ENCODE results near the gene SALL4.
A peak's percentile ranks its signal among the peaks of the same experiment; 100 is the strongest.
"Not testable (repeated sequence)": the region's sequence is repeated elsewhere in the genome, so short reads cannot be mapped to it uniquely, and the experiment has no call there.

SALL4 gene

DNA sequence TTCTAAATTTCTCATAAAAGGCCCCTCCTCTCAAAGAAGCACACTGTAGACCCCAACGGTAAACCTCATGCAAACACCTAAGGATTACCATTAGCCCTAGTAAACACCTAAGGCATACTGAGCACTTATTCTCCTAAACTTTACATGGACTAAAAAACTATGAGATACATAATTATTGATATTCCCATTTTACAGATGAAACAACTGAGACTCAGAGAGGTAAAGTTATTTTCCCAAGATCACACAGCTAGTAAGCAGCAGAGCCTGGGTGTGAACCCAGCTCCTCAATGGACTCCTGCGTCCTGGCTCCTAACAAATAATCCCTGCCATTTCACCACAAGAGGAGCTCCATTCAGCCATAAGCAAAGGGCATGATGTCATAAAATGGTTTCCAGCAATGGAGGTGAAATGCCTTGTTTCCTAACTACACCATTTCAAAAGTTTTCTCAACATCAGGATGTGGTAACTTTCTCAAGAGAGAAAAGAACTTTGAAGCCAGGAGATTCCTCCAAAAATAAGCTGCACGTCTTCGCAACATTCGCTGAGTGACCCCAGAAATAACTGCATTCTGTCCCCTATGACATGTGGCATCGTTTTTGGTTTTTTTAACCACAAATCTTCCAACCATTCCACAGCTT, 38.2 kb downstream of the SALL4 start:
- no peak for DNase-seq

DNA sequence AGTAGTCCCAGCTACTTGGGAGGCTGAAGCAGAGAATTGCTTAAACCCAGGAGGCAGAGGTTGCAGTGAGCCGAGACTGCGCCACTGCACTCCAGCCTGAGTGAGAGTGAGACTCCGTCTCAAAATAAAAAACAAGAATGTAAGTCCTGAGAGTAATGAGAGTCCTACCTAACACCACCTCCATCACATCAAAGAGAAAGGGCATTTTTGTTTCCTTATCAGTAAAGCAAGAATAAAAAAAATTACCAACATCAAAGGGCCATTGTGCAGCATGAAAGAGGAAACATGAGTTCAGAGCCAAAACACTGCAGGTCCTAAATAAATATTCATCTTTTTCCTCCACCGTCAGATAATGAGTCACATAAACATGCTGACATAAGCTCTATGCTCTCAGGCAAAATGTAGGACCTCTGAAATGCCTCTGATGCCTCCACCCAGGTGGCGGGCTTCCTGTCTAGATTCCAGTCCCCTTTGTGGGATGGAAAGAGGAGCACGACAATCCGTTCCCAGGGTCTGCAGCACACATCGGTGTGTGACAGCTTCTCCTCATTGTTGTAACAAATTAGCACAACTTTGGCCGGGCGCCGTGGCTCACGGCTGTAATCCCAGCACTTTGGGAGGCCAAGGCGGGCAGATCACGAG, 41.3 kb downstream of the SALL4 start:
- no peak for DNase-seq

DNA sequence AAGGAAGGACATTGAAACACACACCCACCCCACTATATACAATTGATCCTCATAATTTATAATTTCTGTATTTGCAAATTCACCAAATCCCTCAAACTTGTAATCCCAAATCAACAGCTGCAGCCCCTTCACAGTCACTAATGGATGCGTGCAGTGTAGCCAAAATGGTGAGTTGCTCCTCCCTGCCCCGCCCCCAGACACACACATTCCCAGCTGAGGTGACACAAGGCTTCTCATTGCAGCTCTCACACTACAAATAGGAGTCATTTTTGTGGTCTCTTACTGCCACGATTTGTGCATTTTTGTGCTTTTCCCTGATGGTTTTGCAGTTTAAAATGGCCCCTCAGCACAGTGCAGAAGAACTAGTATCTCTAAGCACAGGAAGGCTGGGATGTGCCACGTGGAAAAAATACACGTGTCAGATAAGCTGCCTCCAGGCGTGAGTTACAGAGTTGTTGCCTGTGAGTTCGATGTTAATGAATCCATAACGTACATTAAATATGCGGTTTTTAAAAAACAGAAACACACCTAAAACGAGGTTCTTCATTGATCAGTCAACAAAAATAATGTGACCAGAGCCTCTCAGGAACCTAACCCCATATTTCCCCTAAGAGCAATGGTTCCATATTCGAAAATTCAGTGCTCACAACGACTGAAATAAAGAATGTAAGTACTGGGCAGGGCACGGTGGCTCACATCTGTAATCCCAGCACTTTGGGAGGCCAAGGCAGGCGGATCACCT, 42.4 kb downstream of the SALL4 start:
- DNase-seq, result no peak

DNA sequence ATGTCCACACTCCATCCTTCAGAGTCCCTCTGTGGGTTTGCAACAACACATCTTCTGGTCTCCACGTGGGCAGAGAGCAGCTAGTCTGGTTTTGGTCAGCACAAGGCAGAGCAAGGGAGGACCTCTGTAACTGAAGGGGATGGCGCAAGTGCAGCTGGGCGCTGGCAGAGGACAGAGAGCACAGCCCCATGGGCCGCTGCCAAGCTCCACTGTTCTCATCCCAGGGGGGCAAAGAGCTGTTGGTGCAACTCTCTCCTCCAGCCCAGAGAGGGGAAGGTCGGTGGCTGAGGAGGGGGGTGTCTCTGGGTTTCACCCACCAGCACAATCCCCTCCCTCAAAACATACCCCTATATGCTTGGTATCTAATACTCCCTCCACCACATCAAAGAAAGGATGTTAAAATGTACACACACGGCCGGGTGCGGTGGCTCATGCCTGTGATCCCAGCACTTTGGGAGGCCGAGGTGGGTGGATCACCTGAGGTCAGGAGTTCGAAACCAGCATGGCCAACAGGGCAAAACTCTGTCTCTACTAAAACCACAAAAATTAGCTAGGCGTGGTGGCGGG, 43.3 kb downstream of the SALL4 start:
- no peak for DNase-seq

DNA sequence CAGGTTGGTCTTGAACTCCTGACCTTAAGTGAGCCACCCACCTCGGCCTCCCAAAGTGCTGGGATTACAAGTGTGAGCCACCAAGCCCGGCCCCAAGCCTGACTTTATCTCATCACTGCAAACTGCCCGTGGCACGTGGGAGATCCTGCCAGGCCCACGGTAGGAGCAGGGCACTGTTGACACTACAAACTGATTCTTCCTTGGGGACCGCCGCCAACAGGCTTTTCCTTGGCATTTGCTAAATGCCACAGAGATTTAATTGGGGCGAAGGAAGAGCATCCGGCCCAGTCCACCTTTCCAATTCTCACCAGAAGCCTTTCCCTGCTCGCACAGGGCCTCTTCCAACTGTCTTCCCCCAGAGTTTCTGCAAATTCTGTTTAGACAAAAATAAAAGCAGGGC, 45.1 kb downstream of the SALL4 start:
- no peak for DNase-seq

DNA sequence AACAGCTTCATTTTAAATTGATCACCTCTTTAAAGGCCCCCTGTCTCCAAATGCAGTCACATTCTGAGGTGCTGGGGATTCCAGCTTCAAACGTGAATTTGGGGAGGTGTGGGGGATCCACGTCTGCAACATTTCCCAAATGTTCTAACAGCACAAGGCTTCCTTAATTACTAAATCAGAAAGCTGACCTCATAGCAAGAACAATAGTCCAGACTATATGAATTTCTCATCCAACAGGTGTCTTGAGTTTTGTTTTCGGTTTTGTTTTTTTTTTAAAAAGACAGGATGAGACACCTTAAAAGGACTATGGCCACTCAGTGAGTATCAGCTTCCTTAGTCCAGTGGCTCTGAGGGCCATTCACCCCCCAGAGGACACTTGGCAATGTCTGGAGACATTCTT, 45.7 kb downstream of the SALL4 start:
- DNase-seq, result no peak

DNA sequence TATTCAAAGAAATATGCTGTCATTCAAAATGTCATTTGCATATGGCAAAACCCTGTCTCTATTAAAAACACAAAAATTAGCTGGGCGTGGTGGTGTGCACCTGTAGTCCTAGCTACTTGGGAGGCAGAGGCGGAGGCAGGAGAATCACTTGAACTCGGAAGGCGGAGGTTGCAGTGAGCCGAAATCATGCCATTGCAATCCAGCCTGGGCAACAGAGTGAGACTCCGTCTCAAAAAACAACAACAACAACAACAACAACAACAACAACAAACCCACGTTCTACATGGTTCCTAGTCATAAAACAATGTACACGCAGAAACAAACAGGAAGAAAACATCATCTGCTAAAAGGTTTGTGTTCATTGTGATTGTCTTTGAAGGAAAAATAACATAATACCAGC, 49.1 kb downstream of the SALL4 start:
- DNase-seq, result not testable (repeated sequence)

DNA sequence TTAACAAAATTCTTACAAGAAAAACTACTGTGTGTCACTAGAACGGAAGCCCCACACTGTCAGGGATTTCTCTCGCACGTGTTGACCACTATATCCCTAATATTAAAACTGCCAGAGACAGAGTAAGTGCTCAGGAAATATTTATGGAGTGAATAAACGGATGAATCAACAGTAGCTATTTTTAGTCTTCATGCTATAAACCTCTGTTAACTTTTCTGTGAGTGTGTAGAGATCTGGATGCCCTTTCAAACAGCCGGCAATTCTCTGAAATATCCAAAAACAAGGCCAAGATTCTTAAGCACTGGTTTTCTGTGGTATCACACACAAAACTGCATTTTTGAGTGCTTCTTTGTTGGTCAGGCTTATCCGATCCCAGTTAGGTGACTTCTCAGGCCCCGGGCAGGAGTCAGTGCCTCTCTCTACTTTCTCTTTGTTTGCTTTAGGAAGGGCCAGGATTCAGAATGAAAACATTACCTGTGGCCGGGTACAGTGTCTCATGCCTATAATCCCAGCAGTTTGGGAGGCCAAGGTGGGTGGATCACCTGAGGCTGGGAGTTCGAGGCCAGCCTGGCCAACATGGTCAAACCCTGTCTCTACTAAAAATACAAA, 49.9 kb downstream of the SALL4 start:
- no peak for DNase-seq

DNA sequence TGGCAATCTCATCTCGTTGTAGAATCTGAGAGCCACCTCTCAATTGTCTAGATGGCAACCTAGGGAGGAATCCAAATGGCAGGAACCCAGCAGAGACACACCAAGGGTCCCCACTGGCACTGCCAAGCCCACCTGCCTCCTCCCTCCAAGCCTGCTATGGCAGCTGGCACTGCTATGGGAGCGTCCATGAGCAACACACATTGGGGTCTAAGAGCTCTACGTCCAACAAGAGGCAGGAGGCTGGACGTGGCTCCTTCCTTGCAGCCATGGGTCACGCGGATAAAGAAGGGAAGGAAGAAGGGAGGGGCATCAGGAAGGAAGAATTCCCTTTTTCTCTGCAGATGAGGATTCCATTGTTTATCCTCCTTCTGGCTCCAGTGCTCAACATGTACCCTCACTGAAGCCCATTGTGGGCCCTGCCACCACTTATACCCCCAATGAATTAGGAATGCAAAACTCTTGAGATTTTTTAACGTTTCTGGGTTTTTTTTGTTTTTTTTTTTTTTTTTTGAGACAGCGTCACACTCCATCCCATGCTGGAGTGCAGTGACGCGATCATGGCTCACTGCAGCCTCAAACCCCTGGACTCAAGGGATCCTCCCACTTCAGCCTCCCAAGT, 51.4 kb downstream of the SALL4 start:
- no peak for DNase-seq

DNA sequence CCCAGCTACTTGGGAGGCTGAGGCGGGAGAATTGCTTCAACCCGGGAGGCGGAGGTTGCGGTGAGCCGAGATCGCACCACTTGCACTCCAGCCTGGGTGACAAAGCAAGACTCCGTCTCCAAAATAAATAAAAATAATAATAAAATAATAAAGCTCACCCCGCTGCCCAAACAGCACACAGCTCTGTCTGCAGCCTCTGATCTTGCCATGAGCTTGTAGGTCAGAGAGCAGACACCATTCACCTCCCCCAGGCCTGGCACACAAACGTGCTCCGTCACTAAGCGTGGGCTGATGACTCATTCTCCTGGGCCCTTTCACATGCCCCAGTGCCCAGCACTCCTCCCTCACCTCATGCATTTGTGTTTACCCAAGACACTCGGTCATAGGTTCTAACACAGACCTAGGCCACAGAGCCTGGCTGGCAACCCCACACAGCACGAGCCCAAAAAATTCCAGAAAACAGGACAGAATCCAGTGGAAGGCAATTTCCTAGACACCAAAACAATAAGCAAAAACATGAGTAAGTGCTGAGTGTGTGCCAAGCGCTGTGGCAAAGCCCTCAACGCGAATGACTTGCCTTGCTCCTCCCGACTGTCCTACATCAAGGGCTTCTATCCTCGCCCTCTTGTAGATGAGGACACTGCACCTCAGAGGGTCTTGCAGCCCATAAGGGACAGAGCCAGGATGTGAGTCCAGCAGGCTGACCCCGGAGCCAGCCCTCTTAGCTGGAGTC, 52.1 kb downstream of the SALL4 start:
- peak in 1 of 2 donors; percentile 15 for DNase-seq

DNA sequence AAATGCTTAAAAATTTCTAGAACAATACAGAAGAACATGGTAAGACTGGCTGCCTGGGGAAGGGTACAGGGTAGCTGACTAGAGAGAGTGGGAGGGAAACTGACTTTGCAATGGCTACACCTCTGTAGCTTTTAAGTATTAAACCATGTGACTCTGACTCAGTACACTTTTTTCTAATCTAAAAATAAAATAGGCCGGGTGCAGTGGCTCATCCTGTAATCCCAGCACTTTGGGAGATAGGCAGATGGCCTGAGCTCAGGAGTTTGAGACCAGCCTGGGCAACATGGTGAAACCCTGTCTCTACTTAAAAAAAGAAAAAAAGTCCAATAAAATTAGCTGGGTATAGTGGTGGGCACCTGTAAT, 52.7 kb downstream of the SALL4 start:
- no peak for DNase-seq

DNA sequence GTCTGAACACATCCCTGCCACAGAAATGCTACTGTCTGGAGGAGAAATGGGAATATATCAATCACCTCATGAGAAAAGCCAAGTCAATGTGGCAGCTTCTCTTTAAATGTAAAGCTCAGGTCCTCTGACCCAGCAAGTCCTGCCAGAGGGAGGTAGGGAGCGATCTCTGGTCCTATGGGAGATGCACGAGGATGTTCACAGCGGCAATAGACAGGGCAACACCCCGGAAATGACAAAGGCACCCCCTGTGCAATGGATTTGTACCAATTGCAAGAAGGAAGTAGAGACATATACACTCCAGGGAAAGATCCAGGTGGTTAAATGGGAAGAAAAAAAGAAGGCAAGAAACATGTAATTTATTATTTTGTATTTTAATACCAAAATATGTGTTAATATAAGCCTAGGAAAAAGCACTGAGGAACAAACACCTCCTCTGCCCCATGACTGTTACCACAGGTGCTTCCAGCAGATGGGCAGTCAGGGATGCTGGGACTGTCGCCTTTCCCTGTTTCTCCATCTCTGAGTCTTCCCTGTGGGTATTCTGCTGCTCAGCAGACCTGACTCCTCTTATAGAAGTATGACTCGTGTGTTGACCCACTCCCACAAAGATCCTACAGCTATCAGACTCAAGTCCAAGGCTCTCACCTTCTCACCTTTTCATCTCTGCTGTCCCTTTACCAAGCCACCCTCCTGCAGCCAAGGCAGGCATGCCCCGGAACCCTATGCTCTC, 55.0 kb downstream of the SALL4 start:
- DNase-seq, result no peak

DNA sequence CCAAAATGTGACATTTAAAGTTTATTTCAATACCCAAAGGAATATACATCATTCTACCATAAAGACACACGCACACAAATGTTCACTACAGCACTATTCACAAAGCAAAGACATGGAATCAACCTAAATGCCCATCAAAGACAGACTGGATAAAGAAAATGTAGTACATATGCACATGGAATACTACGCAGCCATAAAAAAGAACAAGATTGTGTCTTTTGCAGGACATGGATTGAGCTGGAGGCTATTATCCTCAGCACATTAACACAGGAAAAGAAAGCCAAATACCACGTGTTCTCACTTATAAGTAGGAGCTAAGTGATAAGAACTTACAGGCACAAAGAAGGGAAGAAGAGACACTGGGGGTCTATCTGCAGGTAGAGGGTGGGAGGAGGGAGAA, 56.5 kb downstream of the SALL4 start:
- DNase-seq, result no peak

DNA sequence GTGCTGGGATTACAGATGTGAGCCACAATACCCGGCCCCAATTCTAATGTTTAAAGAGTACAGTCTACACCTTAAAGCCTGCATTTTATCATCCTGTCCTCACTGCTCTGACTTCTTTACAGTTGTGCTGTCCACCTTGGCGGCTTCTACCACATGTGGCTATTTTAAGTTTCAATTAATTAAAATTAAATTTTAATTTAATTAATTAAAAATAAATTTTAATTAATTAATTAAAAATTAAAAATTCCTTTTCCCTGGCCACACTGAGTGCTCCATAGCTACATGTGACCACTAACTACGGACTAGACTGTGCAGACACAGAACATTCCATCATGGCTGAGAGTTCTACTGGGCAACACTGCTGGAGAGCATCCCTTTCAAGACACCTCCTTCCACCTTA, 61.5 kb downstream of the SALL4 start:
- DNase-seq, result no peak

DNA sequence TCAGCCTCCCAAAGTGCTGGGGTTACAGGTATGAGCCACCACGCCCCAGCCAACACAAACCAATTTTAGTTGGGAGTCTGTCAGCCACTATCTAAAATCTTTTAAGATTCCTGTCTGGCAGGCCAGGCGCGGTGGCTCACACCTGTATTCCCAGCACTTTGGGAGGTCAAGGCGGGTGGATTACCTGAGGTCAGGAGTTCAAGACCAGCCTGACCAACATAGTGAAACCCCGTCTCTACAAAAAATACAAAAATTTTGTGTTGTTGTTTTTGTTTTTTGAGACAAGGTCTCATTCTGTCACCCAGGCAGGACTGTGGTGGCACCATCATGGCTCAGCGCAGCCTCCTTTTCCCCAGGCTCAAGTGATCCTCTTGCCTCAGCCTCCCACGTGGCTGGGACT, 62.0 kb downstream of the SALL4 start:
- not testable (repeated sequence) for DNase-seq

DNA sequence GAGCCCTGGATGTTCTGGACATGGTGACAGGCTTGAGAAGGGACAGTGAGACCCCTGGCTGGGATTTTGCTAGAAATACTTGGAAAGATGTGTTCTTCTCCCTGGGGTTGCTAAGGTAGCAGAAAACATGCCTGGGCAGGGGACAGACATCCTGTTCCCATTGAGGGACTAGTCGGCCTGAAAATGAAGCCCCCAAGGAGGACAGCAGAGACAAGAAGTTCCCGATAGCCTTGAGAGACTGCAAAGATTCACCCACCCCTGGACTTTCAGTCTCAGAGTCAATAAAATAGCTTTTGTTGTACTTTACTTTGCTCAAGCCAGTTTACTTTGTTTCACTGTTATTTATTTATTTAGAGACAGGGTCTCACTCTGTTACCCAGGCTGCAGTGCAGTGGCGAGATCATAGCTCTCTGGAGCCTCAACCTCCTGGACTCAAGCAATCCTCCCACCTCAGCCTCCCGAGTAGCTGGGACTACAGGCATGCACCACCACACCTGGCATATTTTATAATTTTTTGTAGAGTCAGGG, 62.5 kb downstream of the SALL4 start:
- DNase-seq, result no peak

DNA sequence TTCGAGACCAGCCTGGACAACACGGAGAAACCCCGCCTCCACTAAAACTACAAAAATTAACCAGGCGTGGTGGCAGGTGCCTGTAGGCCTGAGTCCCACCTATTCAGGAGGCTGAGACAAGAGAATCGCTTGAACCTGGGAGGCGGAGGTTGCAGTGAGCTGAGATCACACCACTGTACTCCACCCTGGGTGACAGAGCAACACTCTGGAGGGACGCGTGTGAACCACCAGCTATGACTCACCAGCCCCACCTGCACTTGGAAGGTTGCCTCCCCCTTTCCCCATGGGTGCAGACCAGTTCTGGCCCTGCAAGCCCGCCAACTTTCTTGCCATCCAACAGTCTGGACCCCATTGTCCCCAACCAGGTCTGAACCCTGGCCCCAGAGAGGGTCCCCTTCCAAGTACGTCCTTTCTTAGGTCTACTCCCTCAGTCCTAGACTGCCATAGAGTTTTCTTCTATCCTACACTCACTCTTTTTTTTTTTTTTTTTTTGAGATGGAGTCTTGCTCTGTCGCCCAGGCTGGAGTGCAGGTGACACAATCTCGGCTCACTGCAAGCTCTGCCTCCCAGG, 63.4 kb downstream of the SALL4 start:
- DNase-seq, result no peak

DNA sequence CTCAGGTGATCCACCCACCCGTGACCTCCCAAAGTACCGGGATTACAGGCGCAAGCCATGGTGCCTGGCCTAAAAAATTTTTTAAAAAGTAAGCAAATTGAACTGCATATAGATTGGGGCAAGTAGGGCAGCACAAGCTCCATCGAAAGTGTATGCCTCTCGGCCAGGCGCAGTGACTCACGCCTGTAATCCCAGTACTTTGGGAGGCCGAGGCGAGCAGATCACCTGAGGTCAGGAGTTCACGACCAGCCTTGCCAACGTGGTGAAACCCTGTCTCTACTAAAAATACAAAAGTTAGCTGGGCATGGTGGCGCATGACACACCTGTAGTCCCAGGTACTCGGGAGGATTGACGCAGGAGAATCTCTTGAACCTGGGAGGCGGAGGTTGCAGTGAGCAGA, 64.1 kb downstream of the SALL4 start:
- DNase-seq, result not testable (repeated sequence)

DNA sequence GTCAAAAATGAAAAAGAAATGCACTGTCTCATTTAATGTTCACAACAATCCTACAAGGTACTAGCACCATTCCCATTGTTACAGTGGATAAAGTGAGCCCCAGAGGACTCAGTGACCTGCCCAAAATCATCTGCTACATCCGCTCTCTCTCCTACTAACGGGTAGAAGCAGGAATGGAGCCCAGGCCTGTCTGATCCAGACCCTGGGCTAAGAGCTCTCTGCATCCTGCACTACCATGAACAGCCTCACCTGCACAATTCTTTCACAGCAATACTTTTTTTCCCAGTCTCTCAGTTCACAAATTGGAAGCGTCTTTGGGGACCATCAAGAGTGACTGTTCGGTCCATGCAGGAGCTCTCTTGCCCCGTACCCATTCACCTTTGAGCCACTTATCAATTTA, 65.4 kb downstream of the SALL4 start:
- DNase-seq, result no peak

DNA sequence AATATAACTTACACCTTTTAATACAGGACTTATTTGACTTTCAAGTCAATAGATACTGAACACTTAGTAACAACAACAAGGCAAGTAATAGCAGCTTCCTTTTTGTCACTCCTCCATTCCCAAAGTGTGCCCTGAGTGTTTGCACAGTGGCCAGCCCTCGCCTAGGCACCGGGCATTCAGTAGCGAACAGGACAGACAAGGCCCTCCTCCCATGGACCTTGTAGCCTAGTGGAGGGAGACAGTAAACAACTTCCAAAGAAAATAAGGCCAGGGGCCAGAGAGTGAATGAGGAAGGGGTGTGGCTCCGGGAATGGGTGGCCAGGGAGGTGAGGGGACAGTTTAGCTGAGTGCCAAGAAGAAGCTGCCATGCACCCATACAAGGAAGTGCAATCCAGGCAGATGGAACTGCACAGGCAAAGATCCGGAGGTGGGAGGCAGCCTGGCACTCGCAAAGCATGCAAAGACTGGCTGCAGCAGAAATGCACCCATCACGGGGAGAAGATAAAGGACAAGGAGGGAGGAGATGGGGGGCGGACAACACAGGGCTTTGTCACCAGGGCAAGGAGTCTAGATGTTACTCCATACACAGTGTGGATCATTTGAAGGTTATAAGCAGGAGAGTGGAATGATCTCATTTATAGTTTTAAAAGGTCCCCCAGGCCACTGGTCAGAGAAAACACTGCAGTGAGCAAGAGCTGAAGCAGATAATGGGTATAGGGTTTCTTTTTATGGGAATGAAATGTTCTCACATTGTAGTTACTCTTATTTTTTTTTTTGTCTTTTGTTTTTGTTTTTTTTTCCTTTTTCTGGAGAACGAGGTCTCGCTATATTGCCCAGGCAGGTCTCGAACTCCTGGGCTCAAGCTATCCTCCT, 66.4 kb downstream of the SALL4 start:
- no peak for DNase-seq
